GM21723 (cell line): Measurements from ENCODE around the gene LRRC1.

Experiments
- ATAC-seq: cut with Tn5 transposase; IDR thresholded peaks from one replicate; pipeline ENCODE4 v1.9.1; 2021; ENCODE audit warnings: mild to moderate bottlenecking, moderate library complexity; ENCODE audit not compliant: unreplicated experiment

Gene LRRC1

DNA sequence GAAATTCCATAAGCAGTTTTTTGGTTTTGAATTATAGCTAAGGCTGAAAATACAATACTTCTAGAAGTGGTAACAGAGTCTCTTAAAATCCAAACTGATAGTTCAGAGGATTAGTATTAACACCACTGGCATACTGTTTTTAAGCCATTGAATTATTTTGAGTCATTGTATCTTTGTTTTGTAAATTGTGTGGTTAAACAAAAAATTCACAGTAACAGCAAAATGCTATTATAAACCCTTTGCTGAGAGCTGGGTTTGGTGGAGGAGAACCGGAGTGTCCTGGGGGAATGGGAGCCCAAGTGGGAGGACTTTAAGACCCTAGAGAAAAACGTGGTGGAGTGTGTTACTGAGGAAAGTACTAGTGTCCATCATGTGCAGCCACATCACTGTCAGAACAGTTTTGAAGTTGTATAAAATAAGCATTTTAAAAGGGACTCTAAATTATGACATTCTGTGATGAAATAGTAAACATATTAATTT is 125.1 kb downstream of the LRRC1 start:
- ATAC-seq, result no peak

DNA sequence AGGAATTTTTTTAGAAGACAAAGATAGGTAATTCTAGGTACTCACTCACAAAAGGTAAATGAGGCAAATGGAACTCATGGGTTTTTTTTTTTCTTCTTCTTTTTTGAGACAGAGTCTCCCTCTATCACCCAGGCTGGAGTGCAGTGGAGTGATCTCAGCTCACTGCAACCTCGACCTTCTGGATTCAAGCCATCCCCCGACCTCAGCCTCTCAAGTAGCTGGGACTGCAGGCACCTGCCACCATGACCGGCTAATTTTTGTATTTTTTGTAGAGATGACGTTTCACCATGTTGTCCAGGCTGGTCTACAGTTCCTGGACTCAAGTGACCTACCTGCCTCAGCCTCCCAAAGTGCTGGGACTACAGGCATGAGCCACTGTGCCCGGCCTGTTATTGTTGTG is 126.1 kb downstream of the LRRC1 start:
- no peak for ATAC-seq

DNA sequence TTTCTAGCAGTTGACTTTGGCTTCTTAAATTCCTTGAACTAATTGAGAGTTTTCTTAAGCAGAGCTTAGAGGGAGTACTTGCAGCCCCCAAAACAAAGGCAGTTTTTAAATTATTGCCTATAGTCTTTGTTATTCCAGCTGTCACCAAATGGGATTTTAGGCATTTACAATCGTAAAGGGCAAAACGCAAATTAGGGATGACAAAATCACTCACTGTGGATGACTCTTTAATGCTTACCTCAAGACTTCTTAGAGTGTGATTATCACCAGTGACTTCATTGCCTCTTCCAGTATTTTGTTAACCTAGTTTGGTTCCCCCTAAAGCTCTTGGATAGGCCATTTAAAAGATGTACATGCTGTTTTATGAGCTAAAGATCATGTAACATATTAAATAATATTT is 126.8 kb downstream of the LRRC1 start:
- ATAC-seq, result no peak

DNA sequence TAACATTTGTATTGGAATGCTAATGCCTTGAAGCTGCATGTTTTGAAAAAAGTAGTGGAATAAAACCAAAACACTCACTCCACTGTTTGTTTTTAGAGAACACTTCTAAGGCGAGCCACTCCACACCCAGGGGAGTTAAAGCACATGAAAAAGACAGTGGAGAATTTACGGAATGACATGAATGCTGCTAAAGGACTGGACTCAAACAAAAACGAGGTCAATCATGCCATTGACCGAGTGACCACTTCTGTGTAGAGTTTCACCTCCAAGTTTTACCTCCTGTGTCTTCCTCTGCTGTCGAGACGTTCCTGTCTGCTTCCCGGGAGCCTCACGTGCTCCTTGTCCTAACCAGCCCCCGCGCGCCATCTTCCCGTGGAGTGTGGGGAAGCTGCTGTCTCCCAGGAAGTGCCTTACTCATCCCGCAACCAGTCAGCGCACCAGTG is 127.8 kb downstream of the LRRC1 start:
- ATAC-seq, result no peak

GRCh38 chr6:53924277-53924676 is 129.5 kb downstream of the LRRC1 start:
- ATAC-seq, result no peak

- no peak for ATAC-seq
Measured at GRCh38 chr6:53924821-53925422, 130.1 kb downstream of the LRRC1 start.

DNA sequence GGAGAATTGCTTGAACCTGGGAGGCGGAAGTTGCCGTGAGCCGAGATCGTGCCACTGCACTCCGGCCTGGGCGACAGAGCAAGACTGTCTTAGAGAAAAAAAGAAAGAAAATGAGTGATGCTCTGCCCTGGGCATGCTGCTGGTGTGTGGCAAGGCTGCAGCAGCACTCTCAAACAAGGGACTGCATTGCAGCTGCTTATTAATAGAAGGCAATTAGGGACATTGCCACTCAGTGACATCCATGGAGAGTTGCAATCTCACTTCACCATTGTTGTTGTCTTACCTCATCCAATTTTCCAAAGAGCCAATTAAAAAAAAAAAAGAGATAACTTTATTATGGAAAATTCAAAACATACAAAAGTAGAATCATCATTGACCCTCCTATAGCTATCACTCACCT is 131.1 kb downstream of the LRRC1 start:
- ATAC-seq, result no peak

GRCh38 chr6:53926505-53926904 is 131.7 kb downstream of the LRRC1 start:
- ATAC-seq, result no peak

GRCh38 chr6:53928641-53929040 is 133.8 kb downstream of the LRRC1 start:
- no peak for ATAC-seq

DNA sequence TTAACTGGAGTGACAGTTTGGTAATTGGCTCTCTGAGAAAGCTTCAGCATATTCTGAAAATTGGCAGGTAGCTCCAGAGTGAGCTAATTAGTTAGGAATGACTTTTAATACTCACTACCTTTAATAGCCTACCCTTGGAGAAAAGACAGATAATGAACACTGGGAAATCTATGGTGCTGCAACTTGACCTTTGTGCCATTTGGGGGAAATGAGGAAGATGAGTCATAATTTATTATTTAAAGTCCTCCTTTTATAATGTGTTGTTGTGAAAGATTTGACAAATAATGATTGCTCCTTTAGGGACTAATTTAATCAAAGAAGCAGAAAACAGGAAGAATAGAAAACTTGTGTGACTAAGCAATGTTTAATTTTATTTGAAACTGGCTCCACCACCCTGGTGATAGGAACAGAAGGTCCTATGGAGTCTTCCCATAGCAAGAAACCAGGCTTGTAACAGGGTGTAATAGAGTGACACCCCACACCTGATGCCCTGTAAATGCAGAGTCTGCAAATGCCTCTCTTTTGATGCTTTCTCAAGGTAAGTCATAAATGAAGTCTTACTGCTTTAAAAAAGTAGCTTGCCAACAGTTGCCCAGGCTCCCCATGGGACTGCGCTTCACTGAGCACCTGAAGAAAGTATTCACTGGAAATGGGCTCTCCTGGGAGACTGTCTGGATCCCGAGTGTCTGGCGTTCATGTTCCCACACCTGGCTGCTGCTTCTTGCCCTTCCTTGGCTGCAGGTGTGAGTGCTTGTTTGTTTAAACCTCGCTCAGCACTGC is 134.4 kb downstream of the LRRC1 start:
- no peak for ATAC-seq

GRCh38 chr6:53929821-53930120 is 135.0 kb downstream of the LRRC1 start:
- ATAC-seq, result no peak

DNA sequence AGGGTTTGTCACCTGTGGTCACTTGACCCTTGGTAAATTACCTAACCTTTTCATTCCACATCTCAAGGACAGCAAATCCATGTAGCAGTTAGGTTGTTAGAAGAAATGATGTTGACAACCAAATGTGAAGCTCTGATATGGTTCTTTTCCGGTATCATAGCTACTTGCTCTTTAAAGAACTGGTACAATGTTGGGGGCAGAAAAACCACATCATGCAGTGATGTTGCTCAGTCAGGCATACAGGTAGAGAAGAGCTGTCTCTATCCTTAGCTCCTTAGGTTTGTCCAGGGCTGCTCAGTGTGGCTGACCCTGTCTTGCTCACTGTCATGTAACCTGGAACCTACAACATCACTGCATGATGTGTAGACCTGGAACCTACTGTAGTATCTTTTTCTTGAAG is 135.5 kb downstream of the LRRC1 start:
- ATAC-seq, result no peak

DNA sequence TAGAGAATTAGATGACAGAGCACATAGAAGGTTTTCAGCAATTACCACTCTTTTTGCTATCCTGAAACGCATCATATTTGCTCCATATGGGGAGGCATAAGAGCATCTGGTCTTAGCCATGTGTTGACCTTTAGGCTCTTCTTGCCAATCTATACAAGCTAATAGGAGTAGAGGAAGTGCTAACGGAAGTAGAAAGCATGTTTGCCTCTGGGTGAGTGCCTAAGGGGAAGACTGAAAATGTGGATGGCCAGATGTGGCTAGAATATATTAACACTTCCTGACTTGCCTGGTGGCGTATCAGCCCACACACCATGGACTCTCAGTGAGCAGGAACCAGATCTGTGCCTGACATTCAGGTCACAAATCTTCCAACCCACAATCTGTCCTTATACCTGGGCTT is 136.3 kb downstream of the LRRC1 start:
- ATAC-seq, result no peak

DNA sequence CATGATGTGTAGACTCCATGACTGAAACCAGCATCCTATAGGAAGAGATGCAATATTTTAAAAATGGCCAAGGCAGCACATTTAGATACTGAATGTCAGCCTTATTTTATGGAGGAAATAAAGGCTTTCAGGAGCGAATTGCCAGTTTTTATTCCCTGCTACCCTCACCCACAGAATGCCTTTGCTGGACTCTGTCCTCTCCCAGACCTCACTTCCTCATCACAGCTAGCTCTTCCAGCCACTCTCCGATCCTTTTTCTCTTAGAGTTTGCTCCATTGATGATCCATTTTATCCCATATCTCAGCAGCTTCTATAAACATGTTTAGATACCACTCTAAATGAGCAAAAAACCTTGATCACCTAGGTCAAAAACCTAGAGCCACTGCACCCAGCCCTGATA is 137.7 kb downstream of the LRRC1 start:
- ATAC-seq, result no peak

DNA sequence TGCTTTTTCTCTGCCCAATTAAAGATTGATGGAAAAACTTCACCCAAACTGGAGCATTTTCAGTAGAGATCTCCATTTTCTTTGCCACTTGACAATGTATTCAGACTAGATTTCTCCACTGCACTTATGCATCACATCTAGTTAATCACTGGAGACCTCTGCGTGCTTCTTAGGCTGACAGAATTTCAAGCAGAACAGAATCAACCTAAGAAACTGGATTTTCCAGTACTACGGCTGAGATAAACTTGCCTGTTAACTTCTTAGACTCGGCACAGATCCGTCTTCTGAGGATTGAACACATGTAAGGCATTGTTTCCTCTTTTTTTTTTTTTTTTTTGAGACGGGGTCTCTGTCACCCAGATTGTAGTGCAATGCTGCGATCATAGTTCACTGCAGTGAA is 139.2 kb downstream of the LRRC1 start:
- no peak for ATAC-seq

GRCh38 chr6:53937461-53937860 is 142.7 kb downstream of the LRRC1 start:
- ATAC-seq, result no peak

DNA sequence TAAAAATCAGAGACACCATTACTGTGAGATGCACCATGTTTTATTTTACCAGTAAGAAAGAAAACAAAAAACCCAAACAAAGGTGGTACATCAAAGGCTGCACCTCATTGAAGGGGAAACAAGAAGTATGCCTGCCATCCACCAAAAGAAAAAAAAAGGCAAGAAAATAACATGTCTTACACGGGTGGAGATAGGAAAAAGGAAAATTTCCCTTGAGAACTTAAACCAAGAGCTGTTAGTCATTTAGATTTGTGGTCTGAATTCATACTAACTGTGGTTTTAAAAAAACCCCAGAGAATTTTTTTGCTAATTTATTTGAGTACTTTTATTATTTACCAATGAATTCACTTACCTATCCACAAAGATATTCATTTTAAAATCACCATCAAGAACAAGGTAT is 144.0 kb downstream of the LRRC1 start:
- ATAC-seq, result no peak

DNA sequence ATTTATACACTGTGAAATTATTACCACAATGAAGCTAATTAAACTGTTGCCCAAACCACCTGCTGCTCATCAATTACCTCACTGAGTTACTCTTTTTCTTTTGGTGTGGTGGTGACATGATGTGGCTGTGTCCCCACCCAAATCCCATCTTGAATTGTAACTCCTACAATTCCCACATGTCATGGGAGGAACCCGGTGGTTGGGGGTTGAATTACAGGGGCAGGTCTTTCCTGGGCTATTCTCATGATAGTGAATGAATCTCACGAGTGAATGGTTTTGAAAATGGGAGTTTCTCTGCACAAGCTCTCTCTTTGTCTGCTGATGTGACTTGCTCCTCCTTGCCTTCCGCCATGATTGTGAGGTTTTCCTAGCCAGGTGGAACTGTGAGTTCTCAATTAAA is 145.0 kb downstream of the LRRC1 start:
- no peak for ATAC-seq

GRCh38 chr6:53943395-53943794 is 148.6 kb downstream of the LRRC1 start:
- ATAC-seq, result no peak

GRCh38 chr6:53944091-53944490 is 149.3 kb downstream of the LRRC1 start:
- ATAC-seq, result no peak

DNA sequence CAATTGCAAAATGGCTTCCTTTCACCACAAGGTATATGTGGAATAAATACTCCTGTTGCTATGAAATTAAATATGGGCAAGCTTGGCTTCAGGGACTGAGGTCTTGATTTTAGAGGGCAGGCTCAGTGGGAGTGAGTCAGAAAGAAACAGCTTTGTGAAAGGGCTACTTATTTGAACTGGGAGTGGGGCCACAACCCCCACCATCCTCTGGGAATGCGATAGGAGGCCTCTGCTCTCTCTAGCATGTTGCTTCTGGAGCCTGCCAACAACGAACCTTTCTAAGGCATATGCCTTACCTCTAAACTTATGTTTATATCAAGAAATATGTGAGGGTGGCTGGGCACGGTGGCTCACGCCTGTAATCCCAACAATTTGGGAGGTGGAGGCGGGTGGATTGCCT is 149.7 kb downstream of the LRRC1 start:
- no peak for ATAC-seq

GRCh38 chr6:53945765-53946407 is 151.1 kb downstream of the LRRC1 start:
- ATAC-seq, result no peak
